Pulmonary artery endothelial cell (primary cell): Measurements from ENCODE around the gene LSR. TPM values are rescaled to one million over a fixed set of nuclear protein-coding genes. Genes with fewer than 3 reads are reported as not detected.
"Not testable (repeated sequence)": the region's sequence is repeated elsewhere in the genome, so short reads cannot be mapped to it uniquely, and the experiment has no call there.

Experiments
- DNase-seq: peaks from one replicate; pipeline ENCODE4 v3.0.0-alpha.2; 2011; ENCODE audit warnings: low read depth, low spot score
- total RNA-seq: library from RNA; depleted of rRNA; stranded (reverse); fragments of >200 nt; gene quantifications from 2 replicates; pipeline ENCODE4 v1.2.3, GENCODE V29; 2014

The LSR gene
- total RNA-seq, 1 donor from 2014 or later, result 0.40 TPM

DNA sequence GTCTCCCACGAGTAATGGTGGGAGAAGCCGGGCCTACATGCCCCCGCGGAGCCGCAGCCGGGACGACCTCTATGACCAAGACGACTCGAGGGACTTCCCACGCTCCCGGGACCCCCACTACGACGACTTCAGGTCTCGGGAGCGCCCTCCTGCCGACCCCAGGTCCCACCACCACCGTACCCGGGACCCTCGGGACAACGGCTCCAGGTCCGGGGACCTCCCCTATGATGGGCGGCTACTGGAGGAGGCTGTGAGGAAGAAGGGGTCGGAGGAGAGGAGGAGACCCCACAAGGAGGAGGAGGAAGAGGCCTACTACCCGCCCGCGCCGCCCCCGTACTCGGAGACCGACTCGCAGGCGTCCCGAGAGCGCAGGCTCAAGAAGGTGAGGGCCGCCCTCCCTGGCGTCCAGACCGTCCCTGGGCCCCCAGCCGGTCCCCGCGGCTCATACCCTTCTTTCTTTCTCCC lies 18.6 kb downstream of the LSR start:
- no peak for DNase-seq

DNA sequence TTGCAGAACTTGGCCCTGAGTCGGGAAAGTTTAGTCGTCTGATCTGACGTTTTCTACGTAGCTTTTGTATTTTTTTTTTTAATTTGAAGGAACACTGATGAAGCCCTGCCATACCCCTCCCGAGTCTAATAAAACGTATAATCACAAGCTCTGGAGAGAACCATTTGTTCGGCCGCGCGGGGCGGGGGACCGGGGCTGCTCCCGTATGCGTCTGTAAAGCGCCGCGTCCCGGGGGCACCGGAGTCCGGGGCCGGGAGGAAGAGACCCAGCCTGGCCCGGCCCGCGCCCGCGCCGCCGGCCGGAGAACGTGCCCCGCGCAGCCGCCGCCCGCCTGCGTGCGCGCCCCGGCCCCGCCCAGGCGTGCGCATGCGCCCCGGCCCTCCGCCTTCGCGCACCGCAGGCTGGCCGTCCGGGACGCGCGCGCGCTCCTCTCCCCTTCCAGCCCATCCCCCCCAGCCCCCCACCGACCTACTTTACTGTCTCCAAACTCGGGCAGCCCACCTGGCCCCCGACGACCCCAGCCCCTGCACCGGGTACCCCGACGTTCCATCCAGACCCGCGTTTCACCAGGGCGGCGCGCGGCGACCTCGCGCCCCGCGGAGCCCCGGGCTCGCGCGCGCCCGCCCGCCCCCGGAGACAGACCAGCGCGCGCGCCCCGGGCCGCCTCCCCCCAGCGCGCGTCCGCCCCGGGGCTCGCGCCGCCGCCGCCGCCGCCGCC lies 19.2 kb downstream of the LSR start:
- no peak for DNase-seq

DNA sequence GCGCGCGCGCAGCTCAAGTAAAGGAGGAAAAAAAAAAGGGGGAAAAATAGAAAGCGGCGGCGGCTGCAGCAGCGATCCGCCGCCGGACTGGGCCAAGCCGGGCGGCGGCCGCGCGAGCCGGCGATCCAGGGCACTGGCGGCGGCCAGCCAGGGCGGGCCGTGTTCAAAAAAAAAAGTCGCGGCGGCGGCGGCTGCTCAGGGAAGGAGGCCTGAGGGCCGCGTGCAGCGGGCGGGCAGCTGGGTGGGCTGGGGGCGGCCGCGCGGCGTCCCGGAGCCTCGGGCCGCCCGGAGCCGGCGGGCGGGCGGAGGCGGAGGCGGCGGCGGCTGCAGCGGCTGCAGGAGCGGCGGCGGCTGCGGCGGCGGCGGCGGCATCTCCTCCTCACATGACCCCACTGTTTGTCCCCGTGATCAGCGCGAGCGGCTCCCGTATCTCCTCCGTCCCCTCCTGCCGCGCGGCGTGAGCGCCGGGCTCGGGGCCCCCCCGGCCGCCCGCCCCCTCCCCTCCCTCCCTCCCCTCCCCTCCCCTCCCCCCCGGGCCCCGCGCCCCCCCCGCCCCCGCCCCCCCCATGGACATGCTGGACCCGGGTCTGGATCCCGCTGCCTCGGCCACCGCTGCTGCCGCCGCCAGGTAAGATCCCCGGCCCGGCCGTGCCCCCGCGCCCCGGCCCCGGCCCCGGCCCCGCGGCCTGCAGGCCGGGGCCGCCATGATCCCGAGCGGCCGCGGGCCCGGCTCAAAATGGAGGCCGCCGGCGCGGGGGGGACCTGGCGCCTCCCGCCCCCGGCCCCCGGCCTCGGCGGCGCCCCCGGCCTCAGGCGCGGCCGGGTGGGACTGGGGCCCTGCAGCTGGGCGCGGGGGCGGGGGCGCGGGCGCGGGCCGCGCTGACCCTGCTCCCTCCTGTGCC lies 20.0 kb downstream of the LSR start, which contains the start of gene USF2:
Gene USF2 (plus strand): TSS at position 427 of the 902 bp plus-strand sequence. CDS start 140 bp downstream, at position 567.
- peak; percentile 20 for DNase-seq

DNA sequence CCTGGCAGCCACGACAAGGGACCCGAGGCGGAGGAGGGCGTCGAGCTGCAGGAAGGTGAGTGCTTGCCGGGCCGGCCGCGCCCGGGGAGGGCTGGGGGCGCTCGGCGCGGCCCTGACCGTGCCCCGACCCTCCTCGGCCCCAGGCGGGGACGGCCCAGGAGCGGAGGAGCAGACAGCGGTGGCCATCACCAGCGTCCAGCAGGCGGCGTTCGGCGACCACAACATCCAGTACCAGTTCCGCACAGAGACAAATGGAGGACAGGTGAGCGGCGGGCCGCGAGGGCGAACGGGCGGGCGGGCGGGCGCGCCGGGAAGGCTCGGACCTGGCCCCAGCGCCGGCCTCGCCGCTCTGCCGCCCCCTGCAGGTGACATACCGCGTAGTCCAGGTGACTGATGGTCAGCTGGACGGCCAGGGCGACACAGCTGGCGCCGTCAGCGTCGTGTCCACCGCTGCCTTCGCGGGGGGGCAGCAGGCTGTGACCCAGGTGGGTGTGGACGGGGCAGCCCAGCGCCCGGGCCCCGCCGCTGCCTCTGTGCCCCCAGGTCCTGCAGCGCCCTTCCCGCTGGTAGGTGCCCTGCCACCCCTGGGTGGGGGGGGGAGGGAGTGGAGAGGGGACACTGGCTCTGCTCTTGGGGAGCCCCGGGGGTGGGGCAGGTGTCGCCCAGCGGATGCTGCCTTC lies 20.8 kb downstream of the LSR start:
- peak; percentile 24 for DNase-seq

DNA sequence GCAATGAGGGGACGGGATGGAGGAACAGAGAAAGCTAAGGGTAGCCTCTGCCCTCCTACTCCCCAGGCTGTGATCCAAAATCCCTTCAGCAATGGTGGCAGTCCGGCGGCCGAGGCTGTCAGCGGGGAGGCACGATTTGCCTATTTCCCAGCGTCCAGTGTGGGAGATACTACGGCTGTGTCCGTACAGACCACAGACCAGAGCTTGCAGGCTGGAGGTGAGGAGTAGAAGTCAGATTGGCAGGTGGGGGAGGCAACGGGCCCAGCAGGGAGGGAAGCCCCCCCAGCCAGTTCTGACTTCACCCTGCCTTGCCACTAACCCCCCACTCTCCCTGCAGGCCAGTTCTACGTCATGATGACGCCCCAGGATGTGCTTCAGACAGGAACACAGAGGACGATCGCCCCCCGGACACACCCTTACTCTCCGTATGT lies 21.6 kb downstream of the LSR start:
- DNase-seq, result no peak

DNA sequence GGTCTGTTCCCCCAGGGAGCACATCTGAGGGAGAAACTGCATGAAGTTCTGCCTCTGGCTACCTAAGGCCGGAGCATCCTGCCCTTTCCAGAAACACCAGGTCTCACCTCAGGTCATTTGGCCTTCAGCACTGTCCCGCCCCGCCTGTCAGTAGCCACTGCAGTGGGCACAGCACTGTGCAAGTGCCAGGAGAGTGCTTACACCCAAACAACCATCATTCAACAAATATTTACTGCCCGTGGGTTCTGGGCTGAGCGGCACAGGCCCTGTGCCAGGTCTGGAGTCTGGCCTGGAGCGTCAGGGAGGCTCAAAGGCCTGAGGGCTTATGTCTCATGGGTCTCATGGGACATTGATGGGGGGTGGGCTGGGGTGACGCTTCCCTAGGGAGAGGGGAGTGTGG lies 22.7 kb downstream of the LSR start:
- DNase-seq, result no peak

DNA sequence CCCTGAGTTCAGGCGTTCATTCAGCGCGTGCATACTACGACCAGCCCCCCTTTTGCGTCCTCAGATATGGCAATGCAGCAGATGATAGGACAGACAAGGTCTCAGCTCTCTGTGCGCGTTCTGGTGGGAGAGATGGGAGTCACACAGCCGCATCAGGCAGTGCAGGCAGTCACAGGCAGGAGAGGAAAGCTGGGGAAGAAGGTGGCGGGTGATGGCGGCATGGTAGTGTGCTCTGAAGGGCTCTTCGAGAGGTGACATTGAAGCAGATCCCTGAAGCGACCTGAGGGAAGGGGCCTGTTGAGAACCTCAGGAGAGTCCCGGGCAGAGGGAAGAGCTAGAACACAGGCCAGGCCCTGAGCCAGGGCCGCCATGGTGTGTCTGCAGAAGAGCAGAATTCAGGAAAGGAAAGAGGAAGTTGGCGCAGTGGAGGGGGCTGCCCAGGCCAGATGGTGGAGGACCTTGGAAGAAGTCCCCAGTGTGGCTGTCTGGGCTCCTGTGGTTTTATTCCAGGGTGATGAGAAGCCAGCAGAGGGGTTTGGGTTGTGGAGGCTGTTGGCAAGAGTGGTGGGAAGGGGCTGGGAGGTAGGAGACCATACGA lies 23.4 kb downstream of the LSR start:
- no peak for DNase-seq

DNA sequence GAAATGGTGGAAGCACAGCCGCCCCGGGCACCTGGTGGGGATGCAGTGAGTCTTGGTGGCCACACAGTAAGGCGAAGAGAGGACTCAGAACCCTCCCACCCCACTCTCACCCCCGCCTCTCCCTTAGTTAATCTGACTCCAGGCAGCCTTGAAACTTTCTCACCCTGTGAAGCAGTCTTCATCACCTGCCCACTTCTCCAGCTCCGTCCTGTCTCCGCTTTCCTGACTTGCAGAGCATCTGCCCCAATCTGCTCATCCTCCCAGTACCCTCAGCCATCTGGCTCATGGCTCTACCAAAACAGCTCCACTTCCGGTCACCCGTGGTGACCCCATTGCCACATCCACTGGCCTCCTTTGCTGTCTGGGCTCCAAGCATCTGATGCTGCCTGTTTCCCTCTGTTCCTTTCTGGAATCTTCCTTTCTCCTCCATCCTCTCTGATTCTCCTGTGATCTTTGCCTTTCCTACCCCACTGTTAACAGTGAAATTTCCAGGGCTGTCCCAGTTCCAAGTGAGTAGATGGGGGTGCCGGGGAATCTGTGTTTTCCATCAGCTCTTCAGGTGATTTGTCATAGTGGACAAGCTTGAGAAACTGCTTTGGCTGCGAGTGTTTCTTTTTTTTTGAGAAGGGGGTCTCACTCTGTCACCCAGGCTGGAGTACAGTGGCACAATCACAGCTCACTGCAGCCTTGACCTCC lies 24.3 kb downstream of the LSR start:
- no peak for DNase-seq

DNA sequence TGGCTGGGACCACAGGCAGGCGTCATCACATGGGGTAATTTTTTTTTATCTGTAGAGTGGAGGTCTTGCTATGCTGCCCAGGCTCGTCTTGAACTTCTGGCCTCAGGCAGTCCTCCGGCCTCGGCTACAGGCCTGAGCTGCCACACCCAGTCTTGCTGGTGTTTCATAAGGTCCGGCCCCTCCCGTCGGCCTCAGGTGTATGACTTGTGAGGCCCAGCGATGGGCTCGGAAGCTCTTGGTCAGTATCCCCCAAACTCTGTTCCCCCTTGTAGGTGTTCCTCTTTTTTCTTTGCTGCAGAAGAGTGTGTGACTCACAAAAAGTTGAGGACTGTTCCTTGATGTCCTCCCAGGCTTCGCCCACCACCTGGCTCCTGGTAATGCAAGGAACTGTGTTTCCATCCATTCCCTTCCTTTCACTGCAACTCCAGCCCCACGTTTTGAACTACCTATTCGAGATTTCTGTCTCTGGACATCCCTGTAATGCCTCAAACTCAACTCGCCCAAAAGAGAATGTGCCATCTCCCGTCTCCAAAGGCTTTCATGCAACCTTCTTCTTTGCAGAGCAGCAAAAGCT lies 25.0 kb downstream of the LSR start:
- DNase-seq, result no peak

DNA sequence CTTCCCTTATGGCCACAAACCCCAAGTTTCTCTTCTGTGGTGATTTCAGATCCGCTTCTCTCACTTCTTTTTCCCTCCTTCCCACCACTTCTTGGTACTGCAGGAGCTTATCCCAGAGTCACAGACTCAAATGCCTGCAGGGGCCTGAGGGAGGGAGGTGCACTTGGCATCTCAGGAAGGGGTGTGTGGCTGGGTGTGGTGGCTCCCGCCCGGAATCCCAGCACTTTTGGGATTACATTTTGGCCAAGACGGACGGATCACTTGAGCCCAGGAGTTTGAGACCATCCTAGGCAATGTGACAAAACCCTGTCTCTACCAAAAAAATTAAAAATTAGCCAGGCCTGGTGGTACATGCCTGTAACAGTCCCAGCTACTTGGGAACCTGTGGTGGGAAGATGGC lies 25.5 kb downstream of the LSR start:
- no peak for DNase-seq

DNA sequence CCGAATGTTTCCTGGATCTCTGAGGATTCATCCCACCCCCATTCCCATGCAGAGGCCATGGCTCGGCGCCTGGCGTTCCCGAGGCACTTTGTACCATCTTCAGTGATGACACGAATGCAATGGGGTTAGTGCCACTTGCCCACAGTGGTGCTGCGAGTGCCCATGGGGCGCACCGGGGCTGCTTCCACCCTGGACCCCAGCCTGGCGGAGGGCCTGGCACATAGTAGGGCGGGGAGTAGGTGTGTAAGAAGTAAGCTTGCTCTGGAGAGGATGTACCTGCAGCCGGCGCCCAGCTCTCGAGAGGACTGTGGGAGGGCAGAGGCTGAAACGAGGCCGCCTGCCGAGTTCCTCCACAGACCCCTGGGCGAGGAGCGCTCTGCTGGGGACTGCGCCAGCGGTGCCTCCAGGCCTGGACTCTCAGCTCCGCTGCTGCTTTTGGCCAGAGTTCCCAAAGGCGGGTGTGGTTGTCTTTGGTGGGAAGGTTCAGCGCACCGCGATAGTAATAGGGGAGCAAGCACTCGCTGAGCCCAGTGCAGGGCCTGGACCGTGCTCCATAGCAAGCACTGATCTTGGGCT lies 28.0 kb downstream of the LSR start:
- no peak for DNase-seq

DNA sequence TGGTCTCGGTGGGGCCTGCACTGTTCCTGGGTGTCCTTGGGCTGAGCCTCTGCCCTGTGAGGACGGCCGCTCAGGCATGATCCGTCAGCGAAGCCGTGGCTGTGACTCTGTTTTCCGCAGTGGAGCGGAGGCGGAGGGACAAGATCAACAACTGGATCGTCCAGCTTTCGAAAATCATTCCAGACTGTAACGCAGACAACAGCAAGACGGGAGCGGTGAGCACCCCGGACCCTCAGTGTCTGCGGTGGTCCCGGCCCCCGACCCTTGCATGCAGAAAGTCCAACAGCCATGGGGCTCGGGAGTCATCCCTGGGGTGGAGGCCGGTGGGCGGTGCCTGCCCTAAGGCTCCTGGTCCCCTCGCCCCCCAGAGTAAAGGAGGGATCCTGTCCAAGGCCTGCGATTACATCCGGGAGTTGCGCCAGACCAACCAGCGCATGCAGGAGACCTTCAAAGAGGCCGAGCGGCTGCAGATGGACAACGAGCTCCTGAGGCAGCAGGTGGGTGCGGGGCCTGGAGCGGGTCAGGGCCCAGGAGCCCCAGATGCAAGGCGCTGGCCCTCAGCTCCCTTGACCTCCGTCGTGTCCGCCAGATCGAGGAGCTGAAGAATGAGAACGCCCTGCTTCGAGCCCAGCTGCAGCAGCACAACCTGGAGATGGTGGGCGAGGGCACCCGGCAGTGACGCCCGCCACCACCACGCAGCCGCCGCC lies 29.9 kb downstream of the LSR start:
- no peak for DNase-seq

DNA sequence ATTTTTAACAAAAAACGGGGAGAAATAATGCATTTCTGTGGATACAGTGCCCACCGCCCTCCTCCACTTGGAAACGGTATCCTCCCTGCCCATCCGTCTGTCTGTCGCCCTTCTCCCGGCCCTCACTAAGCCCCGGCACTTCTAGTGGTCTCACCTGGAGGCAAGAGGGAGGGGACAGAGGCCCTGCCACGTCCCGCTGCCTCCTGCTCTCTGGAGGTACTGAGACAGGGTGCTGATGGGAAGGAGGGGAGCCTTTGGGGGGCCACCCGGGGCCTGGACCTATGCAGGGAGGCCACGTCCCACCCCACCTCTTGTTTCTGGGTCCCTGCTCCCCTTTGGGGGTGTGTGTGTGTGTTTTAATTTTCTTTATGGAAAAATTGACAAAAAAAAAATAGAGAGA lies 30.6 kb downstream of the LSR start:
- DNase-seq, result no peak

DNA sequence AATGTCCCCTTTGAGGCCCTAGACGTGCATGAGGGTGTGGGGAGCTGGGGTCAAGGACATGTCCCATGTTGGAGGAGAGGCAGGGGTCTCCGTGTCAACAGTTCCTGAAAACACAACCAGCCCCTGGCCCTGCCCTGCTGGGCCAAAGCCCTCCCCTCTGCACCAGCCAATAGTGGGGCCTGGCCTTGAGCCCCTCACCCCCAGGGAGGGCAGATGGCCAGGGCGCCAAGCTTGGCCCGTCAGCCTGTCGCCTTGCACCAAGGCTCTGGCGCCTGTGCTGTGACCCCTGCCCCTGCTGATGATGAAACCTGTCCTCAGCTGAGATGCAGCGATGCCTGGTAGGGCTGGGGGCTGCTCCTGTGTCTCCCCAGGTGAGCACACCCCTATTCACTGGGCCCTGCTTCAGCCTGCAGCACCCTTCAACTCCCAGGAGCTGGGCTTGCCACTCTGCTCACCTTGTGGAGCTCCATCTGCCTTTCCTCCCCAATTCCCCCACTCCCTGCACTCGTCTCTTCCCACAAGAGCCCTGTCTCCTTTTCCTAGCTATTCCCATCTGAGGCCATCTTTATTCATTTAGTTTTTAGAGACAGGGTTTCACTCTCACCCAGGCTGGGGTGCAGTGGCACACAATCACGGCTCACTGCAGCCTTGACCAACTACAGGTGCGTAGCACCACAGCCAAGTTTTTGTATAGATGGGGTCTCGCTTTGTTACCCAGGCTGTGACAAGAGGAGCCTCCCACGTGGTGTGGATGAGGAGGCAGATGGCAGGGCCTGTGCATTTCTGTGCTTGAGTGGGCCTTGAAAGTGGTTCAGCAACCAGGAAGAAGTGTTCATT lies 31.4 kb downstream of the LSR start:
- DNase-seq, result no peak

DNA sequence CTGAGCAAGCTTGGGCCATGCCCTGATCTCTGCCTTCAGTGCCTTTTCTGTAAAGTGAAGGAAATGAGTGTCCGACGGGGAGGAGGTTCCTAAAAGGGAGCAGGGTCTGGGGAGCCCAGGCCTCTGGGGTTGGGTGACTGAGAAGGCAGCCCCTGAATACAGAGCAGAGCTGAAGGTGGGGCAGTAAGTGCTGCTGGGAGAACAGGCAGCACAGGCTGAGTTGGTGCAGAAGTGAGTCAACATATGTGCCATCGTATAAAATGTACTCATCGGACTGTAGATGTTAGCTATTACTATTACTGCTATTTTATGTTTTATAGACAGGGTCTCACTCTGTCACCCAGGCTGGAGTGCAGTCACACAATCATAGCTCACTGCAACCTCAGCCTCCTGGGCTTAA lies 32.5 kb downstream of the LSR start:
- no peak for DNase-seq

DNA sequence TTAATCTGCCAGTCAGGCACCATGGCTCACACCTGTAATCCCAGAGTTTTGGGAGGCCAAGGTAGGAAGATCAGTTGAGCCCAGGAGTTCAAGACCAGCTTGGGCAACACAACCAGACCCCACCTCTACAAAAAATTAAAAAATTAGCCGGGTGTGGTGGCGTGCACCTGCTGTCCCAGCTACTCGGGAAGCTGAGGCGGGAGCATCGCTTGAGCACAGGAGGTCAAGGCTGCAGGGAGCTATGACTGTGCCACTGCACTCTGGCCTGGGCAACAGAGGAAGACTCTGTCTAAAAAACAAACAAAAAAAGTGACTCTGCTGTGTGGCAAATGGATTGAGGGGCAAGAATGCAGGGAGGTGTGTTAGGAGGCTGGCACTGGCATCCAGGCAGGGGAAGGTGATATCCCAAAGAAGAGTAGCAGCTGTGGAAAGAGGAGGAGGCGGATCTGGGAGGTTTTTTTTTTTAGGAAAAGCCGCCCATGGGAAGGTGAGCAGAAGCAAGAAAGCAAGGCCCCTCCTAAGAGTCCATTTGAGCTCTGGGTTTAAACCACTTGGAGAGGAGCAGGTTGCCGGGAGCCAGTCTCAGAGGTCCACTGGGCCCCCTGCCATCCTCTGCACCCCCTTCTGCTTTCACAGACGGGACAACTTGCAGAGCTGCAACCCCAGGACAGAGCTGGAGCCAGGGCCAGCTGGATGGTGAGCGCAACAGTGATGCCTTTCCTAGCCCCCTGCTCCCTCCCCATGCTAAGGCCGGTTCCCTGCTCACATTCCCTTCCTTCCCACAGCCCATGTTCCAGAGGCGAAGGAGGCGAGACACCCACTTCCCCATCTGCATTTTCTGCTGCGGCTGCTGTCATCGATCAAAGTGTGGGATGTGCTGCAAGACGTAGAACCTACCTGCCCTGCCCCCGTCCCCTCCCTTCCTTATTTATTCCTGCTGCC lies 35.6 kb downstream of the LSR start:
- no peak for DNase-seq

DNA sequence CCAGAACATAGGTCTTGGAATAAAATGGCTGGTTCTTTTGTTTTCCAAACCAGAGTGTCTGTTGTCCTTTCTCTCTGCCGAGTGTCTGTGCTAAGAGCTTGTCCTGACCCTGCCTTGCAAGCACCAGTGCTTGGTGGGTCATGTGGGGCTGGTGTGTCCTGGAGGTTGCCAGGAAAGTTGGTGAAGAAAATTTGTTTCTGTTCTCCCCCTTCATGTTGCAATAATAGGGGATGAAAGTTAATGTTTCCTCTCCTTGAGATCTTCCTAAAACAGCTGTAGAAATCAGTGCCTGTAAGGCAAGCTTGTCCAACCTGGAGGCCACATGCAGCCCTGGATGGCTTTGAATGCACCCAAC lies 36.3 kb downstream of the LSR start:
- DNase-seq, result no peak

DNA sequence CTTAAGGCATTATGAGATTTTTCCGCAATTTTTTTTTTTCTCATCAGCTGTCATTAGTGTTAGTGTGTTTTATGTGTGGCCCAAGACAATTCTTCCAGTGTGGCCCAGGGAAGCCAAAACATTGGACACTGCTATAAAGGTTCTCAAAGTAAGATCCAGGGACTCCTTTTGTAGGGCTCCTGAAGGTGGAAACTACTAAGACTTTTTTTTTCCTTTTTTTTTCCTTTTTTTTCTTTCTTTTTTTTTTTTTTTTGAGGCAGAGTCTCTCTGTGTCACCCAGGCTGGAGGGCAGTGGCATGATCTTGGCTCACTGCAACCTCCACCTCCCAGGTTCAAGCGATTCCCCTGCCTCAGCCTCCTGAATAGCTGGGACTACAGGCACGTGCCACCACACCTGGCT lies 36.7 kb downstream of the LSR start:
- DNase-seq, result not testable (repeated sequence)
